Body of pancreas (tissue), 4 donors: ENCODE results near the gene PRSS3.
"Not testable (repeated sequence)": the region's sequence is repeated elsewhere in the genome, so short reads cannot be mapped to it uniquely, and the experiment has no call there.

Experiments
- CTCF ChIP-seq, 7 experiments: fragments of 450-650 bp in 4 of 7; fragments of 200-600 bp in 3 of 7; sonication (generic) in 3 of 7; IDR thresholded peaks; one replicate each; pipeline ENCODE4 v1.5.1; 2016 to 2019; ENCODE audit warnings: antibody characterized with exemption in 7 of 7
- POLR2A ChIP-seq, 3 donors: fragments of 450-650 bp; IDR thresholded peaks; one replicate each; pipeline ENCODE4 v1.6.1; 2016; ENCODE audit warnings: antibody characterized with exemption in 3 of 3, mild to moderate bottlenecking in 2 of 3

- peak in 1 of 7 experiments; percentile 11 for TF ChIP-seq CTCF (IDR thresholded peaks at IDR 0.05)
- not testable (repeated sequence) for TF ChIP-seq POLR2A (IDR thresholded peaks at IDR 0.05)
Measured at GRCh38 chr9:33793496-33793895, 1.9 kb upstream of the PRSS3 start.
